Panc1 (cell line): ENCODE data around the gene CPM. TPM values are rescaled to one million over a fixed set of nuclear protein-coding genes. Genes with fewer than 3 reads are reported as not detected.

ENCODE experiments used
- ATAC-seq: fragments of 200-7000 bp; cut with Tn5 transposase; 2 replicates; pipeline ENCODE4 v1.9.1; 2020; ENCODE audit warnings: mild to moderate bottlenecking, moderate library complexity
- BruUV-seq: library from RNA; stranded (reverse); fragments of 400-500 nt; replicated peaks from 2 replicates; lab custom pipeline; 2021; lab: Mats Ljungman, UMichigan
- CTCF ChIA-PET: fragments of 300-600 bp; sonication (Branson Sonifier 250); formaldehyde crosslinking; loops from one replicate; lab custom pipeline; 2022; ENCODE audit warnings: antibody characterized with exemption; lab: Charles Lee
- POLR2A ChIA-PET: fragments of 300-600 bp; sonication (Branson Sonifier 250); formaldehyde crosslinking; loops from one replicate; lab custom pipeline; 2022; ENCODE audit warnings: antibody characterized with exemption; lab: Charles Lee
- DNase-seq: peaks from one replicate; pipeline ENCODE4 v3.0.0-alpha.2; 2010; ENCODE audit warnings: low read depth, low spot score
- H3K27ac ChIP-seq: 2 replicates; pipeline ENCODE4 v1.5.1; 2011; ENCODE audit warnings: mild to moderate bottlenecking, low read length, inconsistent platforms
- H3K27me3 ChIP-seq: fragments of 200-500 bp; sonication (Bioruptor generic); 2 replicates; pipeline ENCODE4 v1.6.0; 2014; ENCODE audit warnings: low read length, inconsistent platforms; ENCODE audit not compliant: control insufficient read depth, insufficient read depth
- H3K36me3 ChIP-seq: fragments of 200-500 bp; sonication (Bioruptor generic); 2 replicates; pipeline ENCODE4 v1.5.1; 2014; ENCODE audit warnings: inconsistent platforms, mild to moderate bottlenecking, low read length, moderate library complexity; ENCODE audit not compliant: control insufficient read depth, insufficient read depth
- H3K4me1 ChIP-seq: 2 replicates; pipeline ENCODE4 v1.5.1; 2011; ENCODE audit warnings: inconsistent platforms, mild to moderate bottlenecking, low read length, moderate library complexity; ENCODE audit not compliant: control insufficient read depth, insufficient read depth
- H3K4me3 ChIP-seq, 2 experiments: 2 replicates each; pipeline ENCODE4 v1.5.1; 2011 to 2012; ENCODE audit warnings: low read depth in 2 of 2, low read length in 2 of 2, mild to moderate bottlenecking in 2 of 2, inconsistent platforms in 1 of 2, moderate library complexity in 1 of 2
- H3K9me3 ChIP-seq: fragments of 200-500 bp; sonication (Bioruptor generic); 2 replicates; pipeline ENCODE4 v1.5.1; 2014; ENCODE audit warnings: low read depth, mild to moderate bottlenecking, inconsistent platforms, low read length, moderate library complexity; ENCODE audit not compliant: control insufficient read depth, insufficient read depth
- POLR2AphosphoS5 ChIP-seq: IDR thresholded peaks from 2 replicates; pipeline ENCODE4 v1.6.1; 2012; ENCODE audit warnings: mild to moderate bottlenecking, low read depth, low read length, moderate library complexity
- SIN3A ChIP-seq: IDR thresholded peaks from 2 replicates; pipeline ENCODE4 v1.6.1; 2012; ENCODE audit warnings: low read depth, mild to moderate bottlenecking, low read length, moderate library complexity, borderline replicate concordance; ENCODE audit not compliant: insufficient read depth
- TCF7L2 ChIP-seq: IDR thresholded peaks from 2 replicates; pipeline ENCODE4 v1.6.1; 2011; ENCODE audit warnings: mild to moderate bottlenecking, low read depth, low read length, inconsistent platforms
- in situ Hi-C: cut with HindIII; loops from 2 replicates; pipeline ENCODE4 v1.10.0; 2016; ENCODE audit warnings: low sequenced_read_pairs, low pct_unique_long_range_greater_than_20kb
- intact Hi-C: fragments of 100-400 bp; cut with micrococcal nuclease; formaldehyde crosslinking; loops from one replicate; pipeline ENCODE4 v1.10.0; 2022; ENCODE audit not compliant: unreplicated experiment
- total RNA-seq: library from RNA; stranded (reverse); gene quantifications from one replicate; pipeline ENCODE4 v1.2.1, GENCODE V29; 2021; ENCODE audit not compliant: unreplicated experiment
- TF ChIP-seq, protein P1 (sequence below), 2 experiments: IDR thresholded peaks; 2 replicates each; pipeline ENCODE4 v1.6.1; 2011 to 2012; ENCODE audit warnings: low read depth in 2 of 2, control low read depth in 1 of 2, low read length in 1 of 2, mild to moderate bottlenecking in 1 of 2, moderate library complexity in 1 of 2; ENCODE audit not compliant: insufficient read depth in 1 of 2
- TF ChIP-seq, protein P2 (sequence below): fragments of 450-650 bp; IDR thresholded peaks from 2 replicates; pipeline ENCODE4 v1.5.1; 2017; ENCODE audit warnings: mild to moderate bottlenecking

The CPM gene
- total RNA-seq, 1 experiment from 2014 or later = 11.2 TPM

DNA sequence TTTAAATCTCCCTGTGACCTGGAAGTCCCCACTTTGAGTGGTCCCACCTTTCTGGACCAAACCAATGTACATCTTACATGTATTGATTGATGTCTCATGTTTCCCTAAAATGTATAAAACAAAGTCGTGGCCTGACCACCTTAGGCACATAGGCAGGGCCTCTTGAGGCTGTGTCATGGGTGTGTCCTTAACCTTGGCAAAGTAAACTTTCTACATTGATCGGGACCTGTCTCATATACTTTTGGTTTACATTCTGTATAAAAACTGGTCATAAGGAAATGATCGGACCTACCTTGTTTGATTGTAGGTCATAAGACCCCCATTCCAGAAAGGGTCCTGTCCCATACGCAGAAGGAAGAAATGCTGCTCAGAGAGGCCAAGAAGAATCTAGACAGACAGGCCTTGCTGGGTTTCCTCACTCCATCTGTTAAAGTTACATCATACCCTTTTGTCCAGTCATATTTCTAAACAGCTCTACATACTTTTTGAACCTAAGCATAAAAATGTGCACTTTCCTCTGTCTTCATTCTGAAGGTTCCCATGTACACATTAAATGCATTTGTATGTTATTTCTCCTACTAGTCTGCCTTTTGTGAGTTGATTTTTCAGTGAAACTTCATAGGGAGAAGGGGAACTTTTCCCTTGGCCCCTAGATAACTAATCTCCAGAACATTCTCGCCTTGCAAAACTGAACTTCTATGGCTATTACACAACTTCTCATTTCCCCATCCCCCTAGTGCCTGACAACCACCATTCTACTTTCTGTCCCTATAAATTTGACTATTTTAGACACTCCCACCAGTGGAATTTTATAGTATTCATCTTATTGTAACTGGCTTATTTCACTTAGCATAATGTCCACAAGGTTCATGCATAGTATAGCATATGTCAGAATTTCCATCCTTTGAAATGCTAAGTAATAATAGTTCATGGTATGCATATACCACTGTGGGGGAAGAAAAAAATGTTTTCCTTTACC is 30.2 kb upstream of the CPM start:
- Histone ChIP-seq H3K4me1 (no peaks in the 10 kb centered on the region), H3K36me3 (no peaks in the 10 kb centered on the region), H3K4me3 (no peak overlapping the region), H3K27ac (no peak overlapping the region), H3K9me3 (no peaks in the 10 kb centered on the region), H3K27me3 (no peaks in the 10 kb centered on the region)
- POLR2A ChIA-PET = interaction anchor here (0.6 kb wide), 1 partner anchor 175 kb away, joined by 3 read pairs; no protein-coding TSS in a partner anchor
- BruUV-seq = no TSS peak
- no peak for TF ChIP-seq SIN3A
- TF ChIP-seq, protein P1, sequence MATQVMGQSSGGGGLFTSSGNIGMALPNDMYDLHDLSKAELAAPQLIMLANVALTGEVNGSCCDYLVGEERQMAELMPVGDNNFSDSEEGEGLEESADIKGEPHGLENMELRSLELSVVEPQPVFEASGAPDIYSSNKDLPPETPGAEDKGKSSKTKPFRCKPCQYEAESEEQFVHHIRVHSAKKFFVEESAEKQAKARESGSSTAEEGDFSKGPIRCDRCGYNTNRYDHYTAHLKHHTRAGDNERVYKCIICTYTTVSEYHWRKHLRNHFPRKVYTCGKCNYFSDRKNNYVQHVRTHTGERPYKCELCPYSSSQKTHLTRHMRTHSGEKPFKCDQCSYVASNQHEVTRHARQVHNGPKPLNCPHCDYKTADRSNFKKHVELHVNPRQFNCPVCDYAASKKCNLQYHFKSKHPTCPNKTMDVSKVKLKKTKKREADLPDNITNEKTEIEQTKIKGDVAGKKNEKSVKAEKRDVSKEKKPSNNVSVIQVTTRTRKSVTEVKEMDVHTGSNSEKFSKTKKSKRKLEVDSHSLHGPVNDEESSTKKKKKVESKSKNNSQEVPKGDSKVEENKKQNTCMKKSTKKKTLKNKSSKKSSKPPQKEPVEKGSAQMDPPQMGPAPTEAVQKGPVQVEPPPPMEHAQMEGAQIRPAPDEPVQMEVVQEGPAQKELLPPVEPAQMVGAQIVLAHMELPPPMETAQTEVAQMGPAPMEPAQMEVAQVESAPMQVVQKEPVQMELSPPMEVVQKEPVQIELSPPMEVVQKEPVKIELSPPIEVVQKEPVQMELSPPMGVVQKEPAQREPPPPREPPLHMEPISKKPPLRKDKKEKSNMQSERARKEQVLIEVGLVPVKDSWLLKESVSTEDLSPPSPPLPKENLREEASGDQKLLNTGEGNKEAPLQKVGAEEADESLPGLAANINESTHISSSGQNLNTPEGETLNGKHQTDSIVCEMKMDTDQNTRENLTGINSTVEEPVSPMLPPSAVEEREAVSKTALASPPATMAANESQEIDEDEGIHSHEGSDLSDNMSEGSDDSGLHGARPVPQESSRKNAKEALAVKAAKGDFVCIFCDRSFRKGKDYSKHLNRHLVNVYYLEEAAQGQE (IDR thresholded peaks at IDR 0.05; ENCODE audit: insufficient read depth in 1 of 2, low read depth in 2 of 2, low read length in 1 of 2) = no peak
- TF ChIP-seq TCF7L2 = no peak
- no peak for TF ChIP-seq POLR2AphosphoS5
- TF ChIP-seq, protein P2, sequence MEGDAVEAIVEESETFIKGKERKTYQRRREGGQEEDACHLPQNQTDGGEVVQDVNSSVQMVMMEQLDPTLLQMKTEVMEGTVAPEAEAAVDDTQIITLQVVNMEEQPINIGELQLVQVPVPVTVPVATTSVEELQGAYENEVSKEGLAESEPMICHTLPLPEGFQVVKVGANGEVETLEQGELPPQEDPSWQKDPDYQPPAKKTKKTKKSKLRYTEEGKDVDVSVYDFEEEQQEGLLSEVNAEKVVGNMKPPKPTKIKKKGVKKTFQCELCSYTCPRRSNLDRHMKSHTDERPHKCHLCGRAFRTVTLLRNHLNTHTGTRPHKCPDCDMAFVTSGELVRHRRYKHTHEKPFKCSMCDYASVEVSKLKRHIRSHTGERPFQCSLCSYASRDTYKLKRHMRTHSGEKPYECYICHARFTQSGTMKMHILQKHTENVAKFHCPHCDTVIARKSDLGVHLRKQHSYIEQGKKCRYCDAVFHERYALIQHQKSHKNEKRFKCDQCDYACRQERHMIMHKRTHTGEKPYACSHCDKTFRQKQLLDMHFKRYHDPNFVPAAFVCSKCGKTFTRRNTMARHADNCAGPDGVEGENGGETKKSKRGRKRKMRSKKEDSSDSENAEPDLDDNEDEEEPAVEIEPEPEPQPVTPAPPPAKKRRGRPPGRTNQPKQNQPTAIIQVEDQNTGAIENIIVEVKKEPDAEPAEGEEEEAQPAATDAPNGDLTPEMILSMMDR = no peak
- CTCF ChIA-PET = no interaction called here
- ATAC-seq (no peak), DNase-seq (no peak)
- in situ Hi-C loops (no loop called here), intact Hi-C loops (no loop called here)

DNA sequence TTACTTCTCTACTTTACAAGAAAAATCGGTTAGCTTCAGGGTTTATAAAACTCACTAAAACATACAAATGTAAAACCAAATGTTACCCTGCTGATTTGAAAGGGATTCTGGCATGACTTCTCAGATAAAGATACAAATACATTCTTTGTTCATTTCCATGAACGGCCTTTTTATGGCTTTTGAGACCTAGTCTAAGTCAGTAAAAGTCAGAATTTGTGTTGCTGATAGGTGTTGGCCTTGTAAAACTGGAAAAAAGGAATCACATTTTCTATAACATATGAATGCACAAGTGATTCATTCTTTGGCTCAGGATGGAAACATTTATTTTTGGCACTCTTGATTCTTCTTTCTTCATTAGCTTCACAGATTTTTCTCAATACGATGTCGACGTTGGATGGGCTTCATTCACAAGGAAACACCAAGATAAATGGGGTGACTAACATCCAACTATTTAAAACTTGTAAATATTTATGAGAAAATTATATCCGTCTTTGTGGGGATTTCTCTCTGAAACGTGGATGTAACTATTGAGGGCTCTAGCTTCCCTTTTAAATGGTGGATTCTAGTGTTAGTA is 27.0 kb upstream of the CPM start:
- no peak overlapping the region for H3K4me3 ChIP-seq
- H3K27ac ChIP-seq = no peak overlapping the region
- H3K36me3 ChIP-seq = no peaks in the 10 kb centered on the region
- ChIA-PET POLR2A (interaction anchor here (0.7 kb wide), 1 partner anchor 39 kb away, joined by 4 read pairs; no protein-coding TSS in a partner anchor), CTCF (no interaction called here)
- in situ Hi-C loops = no loop called here
- DNase-seq = no peak
- no peaks in the 10 kb centered on the region for H3K9me3 ChIP-seq
- H3K4me1 ChIP-seq = no peaks in the 10 kb centered on the region
- no peak for ATAC-seq
- intact Hi-C loops = no loop called here
- no peak for TF ChIP-seq TCF7L2
- no peak for TF ChIP-seq SIN3A
- no peak for TF ChIP-seq POLR2AphosphoS5
- TF ChIP-seq, protein P1 (IDR thresholded peaks at IDR 0.05; ENCODE audit: insufficient read depth in 1 of 2, low read depth in 2 of 2, low read length in 1 of 2) = no peak
- TF ChIP-seq, protein P2 = no peak
- no peaks in the 10 kb centered on the region for H3K27me3 ChIP-seq
- no TSS peak for BruUV-seq
